Fibroblast of gingiva (primary cell): ENCODE measurements around the gene NAALADL1.

Source experiments
- DNase-seq: peaks from one replicate; pipeline ENCODE4 v3.0.0-alpha.2; 2011; ENCODE audit warnings: low read depth

Gene NAALADL1, protein sequence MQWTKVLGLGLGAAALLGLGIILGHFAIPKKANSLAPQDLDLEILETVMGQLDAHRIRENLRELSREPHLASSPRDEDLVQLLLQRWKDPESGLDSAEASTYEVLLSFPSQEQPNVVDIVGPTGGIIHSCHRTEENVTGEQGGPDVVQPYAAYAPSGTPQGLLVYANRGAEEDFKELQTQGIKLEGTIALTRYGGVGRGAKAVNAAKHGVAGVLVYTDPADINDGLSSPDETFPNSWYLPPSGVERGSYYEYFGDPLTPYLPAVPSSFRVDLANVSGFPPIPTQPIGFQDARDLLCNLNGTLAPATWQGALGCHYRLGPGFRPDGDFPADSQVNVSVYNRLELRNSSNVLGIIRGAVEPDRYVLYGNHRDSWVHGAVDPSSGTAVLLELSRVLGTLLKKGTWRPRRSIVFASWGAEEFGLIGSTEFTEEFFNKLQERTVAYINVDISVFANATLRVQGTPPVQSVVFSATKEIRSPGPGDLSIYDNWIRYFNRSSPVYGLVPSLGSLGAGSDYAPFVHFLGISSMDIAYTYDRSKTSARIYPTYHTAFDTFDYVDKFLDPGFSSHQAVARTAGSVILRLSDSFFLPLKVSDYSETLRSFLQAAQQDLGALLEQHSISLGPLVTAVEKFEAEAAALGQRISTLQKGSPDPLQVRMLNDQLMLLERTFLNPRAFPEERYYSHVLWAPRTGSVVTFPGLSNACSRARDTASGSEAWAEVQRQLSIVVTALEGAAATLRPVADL

DNA sequence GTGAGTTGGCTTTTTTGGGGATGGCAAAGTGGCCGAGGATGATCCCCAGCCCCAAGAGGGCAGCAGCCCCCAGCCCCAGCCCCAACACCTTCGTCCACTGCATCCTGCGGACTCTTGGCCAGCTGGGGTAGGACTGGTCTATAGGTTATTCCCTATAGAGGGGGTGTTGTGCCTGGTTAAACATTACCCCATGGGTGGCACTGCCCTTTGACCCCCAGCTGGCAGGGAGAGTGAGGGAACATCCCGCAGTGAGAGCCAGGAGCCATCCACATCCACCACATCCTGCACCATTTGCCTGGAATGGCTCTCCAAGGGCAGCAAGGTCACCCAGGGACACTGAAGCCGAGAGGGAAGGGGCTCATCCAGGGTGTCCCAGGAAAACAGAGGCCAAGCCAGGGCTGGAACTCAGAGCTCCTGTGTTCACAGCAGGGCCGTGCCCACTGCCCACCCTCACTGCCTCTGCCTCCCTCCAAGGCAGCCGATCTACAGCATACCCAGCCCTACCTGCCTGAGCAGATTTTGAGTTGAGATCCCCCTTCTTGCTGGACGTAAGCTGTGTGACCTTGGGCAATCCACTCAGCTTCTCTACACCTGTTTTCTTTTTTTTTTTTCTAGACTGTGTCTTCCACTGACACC is at the start of gene NAALADL1:
Gene NAALADL1 (minus strand): TSS at position 135 of the 636 bp plus-strand sequence. CDS start 32 bp downstream, at position 103.
- DNase-seq = no peak

DNA sequence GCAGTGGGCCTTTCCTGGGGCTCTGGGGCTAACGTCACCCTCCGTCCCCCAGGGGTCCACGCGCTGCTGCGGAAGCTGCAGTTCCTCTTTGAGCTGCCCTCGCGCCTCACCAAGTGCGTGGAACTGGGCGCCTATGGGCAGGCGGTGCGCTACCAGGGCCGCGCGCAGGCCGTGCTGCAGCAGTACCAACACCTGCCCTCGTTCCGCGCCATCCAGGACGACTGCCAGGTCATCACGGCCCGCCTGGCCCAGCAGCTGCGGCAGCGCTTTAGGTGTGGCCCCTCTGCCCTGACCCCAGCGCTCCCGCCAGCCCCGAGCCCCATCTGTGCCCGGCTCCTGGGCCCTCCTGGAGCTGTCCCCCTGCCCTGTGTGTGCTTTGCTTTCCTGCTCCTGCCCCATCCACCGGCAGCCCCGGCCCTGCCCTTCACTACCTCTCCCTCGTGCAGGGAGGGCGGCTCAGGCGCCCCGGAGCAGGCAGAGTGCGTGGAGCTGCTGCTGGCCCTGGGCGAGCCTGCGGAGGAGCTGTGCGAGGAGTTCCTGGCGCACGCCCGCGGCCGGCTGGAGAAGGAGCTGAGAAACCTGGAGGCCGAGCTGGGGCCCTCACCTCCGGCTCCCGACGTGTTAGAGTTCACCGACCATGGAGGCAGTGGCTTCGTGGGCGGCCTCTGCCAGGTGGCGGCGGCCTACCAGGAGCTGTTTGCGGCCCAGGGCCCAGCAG is 49.6 kb upstream of the NAALADL1 start:
- DNase-seq = no peak

DNA sequence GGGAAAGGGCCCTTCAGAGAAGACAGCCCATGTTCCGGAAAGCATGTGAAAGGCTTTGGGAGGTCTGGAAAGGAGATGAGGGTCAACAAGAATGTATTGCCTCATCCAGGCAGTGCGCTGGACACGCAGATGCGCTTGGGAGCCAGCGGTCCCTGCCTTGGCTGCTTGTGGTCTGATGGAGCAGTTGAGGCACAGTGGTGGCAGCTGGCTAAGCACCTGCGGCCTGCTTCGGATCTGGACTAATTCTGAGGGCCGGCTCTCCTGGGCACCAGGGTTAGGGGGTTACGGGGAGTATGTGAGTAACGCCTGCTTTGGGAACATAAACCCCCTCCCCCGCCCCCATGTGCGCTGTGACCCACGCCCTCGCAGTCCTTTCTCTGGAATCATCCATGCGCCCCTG is 48.7 kb upstream of the NAALADL1 start:
- DNase-seq = no peak

DNA sequence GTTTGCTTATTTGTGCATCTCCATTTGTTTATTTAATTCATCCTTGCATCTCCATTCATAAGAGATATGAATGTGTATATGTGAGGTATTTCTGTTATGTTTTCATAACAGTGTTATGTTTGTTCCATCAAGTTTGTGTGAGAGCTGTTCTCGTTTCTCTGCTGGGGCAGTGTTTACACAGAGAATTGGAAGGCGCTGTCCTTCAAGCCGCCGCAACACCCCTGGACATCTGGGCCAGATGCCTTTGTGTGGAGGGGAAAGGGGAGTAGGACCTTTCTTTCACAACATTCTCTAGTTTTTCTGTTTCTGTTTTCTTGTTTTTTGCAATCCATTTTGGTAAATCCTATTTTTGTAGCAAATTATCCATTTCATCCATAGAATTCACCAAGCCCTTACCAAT is 46.3 kb upstream of the NAALADL1 start:
- peak; percentile 36 for DNase-seq

DNA sequence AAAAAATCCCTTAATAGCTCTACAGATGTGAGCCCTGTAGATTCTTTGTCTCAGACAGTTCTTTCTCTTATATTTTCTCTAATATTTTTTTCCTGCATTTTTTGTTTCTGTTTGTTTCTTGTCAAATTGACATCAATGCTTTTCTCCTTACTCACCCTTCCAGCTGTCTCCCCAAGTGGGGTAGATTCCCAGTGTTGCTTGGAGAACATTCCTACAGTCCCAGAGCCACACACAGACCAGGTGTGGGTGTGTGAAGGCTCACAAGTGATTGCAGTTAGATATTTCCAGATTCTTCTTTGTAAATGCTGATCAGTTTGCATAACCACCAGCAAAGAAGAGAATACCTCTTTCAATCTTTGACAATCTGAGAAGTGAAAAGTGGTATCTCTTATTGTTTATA is 45.1 kb upstream of the NAALADL1 start:
- no peak for DNase-seq

DNA sequence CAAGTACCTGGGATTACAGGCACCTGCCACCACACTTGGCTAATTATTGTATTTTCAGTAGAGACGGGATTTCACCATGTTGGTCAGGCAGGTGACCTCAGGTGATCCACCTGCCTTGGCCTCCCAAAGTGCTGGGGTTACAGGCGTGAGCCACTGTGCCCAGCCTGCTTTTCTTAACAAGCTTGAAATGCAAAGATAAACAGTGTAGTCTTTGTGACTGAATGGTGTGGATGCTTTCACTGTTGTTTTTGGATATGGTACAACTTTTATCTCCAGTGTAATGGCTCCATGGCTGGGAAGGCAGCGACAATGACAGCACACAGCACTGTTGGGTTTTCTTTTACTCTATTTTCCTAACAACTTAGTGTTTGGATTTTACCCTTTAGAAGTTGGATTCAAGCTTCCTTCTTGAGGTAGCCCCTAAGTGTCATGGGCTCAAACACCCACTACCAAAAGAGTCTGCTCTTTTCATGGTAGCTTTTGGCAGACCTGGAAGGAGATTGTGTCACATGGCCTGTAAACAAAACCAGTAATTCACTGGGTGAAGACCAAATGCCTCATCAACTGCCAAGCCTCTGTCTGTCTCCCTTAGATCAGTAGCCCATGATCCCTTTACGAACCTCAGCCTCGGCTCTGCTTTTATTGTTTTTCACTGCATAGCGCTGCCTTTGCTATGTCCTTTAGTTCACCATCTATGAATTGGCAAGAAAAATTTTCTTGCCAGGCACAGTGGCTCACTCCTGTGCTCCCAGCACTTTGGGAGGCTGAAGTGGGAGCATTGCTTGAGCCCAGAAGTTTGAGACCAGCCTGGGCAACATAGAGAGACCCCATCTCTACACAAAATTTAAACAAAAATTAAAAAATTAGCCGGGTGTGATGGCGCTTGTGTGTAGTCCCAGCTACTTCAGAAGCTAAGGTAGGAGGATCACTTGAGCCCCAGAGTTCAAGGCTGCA is 44.1 kb upstream of the NAALADL1 start:
- DNase-seq = peak; percentile 33

DNA sequence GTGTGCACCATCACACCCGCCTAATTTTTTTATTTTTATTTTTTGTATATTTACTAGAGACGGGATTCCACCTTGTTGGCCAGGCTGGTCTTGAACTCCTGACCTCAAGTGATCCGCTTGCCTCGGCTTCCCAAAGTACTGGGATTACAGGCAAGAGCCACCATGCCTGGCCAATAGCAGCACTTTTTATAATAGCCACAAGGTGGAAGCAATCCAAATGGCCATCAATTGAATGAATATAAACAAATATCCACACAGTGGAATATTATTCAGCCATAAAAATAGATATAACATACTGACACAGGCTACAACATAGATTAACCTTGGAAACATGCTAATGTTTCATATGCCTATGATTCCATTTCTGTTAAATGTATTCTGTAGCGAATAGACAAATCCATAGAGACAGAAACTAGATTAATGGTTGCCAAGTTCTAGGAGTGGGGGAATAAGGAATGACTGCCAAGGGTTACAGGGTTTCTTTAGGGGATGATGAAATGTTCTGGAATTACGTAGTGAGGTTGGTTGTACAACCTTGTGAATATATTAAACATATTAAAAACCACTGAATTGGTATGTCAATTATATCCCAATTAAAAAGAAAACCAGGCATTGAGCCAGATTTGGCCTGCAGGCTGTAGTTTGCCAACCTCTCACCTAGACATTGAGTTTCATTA is 42.5 kb upstream of the NAALADL1 start:
- no peak for DNase-seq

DNA sequence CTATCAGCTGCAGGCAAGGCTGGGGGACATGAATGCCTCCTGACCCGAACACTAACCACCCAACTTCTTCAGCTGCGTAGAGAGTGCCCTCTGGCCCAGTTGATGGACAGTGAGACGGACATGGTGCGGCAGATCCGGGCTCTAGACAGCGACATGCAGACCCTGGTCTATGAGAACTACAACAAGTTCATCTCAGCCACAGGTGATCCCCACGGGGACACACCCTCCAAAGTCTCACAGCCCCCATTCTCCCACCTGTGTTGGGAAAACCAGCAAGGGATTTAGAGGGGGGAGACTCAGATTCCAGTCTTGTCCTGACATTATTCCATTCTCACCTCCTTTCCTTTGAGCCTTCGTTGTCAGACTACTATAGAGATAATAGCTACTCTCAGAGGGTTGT is 38.6 kb upstream of the NAALADL1 start:
- DNase-seq = no peak

DNA sequence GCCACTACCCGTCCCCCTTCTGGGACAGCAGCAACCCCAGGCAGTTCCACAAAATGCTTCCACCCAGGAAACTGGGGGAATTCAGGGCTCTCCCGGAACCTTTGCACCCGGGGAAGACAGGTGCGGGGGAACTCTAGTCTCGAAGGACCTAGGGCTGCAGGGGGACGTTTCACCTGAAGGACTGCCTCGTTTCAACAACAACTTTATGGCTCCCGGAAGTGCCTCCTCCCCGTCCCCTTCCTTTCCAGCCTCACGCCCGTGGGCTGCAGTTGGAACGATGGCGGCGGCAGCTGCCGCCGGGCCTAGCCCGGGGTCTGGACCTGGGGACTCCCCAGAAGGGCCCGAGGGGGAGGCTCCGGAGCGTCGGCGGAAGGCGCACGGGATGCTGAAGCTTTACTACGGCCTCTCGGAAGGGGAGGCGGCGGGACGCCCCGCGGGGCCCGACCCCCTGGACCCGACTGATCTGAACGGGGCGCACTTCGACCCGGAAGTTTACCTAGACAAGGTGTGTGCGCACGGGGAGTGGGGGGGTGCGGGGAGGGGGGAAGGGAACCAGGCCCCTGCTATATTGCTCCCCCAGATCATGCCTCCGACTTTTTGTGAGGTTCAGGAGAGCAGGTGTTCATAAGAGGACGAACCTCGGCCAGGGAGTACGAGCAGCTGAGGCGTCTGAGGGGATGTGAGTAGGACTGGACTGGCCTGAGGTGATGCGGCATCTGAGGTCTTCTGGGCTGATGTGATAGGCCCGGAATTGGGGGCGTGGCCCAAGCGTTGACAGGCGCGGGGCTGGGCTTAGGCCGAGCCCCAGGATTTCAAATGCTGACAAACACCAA is 37.8 kb upstream of the NAALADL1 start, which contains the start of gene VPS51:
Gene VPS51 (plus strand): TSS at position 241 of the 833 bp plus-strand sequence. CDS start 37 bp downstream, at position 278.
- peak; percentile 88 for DNase-seq

DNA sequence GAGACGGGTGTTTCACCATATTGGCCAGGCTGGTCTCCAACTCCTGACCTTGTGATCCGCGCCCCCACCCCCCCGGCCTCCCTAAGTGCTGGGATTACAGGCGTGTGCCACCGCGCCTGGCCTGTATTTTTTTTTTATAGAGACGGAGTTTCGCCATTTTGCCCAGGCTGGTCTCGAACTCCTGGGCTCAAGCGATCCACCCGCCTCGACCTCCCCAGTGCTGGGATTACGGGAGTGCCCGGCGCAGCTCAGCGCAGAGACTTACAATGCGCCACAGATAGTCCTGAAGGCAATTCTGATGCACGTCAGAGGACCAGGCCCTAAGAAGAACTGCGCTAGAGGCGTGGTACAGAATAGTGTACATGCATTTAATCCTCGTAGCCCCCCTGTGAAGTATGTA is 37.1 kb upstream of the NAALADL1 start:
- no peak for DNase-seq

DNA sequence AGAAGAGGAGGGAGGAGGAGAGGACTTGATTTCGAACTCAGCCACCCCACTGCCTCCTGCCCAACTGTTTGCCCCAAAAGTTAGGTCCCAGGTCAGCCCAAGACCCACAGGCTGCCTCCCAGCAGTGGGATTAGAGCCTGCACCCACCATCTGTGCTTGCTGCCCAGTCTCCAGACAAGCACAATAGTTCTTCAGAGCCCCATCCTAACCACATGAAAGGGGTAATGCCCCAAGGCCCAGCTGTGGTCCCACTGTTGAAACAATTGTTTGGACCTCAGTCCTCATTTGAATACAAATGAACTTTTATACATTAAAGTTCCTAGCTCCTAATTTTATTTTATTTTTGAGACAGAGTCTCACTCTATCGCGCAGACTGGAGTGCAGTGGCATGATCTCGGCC is 32.3 kb upstream of the NAALADL1 start:
- no peak for DNase-seq

DNA sequence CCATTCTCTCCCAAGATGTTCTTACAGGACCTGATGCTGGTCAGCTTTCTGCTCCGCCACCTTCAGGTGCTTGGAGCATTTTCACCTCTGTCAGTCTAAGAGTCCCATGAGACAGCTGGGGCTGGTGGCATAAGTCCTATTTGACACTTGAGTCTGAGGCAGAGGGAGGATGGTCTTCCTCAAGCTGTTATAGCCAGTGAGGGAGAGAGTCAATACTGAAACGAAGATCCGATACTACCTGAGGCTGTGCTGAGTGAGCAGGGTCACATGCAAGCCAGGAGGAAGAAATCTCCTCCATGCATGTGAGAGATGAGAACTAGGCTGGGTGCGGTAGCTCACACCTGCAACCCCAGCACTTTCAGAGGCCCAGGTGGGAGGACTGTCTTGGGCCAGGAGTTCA is 31.3 kb upstream of the NAALADL1 start:
- DNase-seq = no peak

DNA sequence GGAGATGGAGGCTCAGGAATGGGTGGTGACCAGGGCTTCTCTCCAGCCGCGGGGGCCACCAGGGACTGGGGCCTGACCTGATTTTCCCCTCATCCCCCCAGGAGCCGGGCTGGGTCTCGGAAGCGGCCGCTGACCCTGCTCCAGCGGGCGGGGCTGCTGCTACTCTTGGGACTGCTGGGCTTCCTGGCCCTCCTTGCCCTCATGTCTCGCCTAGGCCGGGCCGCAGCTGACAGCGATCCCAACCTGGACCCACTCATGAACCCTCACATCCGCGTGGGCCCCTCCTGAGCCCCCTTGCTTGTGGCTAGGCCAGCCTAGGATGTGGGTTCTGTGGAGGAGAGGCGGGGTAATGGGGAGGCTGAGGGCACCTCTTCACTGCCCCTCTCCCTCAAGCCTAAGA is 29.5 kb upstream of the NAALADL1 start:
- no peak for DNase-seq

DNA sequence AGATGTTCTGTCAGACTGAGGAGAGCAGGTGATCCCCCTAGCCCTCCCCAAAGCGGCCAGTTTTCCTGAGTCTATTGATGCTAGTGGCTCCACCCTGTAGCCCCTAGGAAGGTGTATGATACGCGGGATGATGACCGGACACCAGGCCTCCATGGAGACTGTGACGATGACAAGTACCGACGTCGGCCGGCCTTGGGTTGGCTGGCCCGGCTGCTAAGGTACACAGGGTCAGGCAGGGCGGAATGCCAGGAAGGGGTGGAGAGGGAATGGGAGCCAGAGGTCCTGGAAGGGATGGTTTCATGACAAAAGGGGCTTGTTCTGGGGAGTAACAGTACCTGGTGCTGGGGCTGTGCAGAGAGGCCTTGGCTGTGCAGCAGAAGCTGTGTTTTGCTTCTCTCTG is 28.9 kb upstream of the NAALADL1 start:
- no peak for DNase-seq

DNA sequence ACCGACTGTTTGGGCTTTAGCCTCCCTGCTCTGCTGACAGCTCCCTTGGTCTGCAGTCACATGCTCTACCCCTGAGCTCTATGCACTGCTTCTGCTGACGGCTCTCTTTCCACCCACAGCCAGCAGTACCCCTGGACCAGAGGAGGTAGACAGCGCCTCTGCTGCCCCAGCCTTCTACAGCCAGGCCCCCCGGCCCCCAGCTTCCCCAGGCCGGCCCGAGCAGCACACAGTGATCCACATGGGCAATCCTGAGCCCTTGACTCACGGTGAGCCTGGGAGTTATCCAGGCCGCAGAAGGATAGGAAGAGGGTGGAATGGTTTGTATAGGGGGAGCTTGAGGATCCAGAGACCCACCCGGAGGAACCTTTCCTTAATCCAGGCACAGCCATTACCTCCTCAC is 28.5 kb upstream of the NAALADL1 start:
- no peak for DNase-seq

DNA sequence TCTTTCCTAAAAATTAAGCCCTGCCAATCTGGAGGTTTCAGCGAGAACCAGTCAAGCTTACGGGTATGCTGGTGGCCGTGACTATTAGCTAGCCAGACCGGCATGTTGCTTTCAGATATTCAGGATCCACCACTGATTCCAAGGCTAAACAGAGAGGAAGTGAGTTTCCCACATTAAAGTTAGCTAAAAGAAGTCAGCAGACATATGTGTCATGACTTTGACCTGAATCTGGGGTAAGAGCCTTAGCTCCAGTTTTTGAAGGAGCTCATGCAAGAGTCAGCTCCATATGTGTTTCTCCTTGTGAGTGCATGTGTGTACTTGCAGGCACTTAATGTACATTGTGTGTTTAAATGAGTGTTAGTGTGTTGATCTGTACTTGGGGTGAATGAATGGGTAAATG is 27.1 kb upstream of the NAALADL1 start:
- no peak for DNase-seq

DNA sequence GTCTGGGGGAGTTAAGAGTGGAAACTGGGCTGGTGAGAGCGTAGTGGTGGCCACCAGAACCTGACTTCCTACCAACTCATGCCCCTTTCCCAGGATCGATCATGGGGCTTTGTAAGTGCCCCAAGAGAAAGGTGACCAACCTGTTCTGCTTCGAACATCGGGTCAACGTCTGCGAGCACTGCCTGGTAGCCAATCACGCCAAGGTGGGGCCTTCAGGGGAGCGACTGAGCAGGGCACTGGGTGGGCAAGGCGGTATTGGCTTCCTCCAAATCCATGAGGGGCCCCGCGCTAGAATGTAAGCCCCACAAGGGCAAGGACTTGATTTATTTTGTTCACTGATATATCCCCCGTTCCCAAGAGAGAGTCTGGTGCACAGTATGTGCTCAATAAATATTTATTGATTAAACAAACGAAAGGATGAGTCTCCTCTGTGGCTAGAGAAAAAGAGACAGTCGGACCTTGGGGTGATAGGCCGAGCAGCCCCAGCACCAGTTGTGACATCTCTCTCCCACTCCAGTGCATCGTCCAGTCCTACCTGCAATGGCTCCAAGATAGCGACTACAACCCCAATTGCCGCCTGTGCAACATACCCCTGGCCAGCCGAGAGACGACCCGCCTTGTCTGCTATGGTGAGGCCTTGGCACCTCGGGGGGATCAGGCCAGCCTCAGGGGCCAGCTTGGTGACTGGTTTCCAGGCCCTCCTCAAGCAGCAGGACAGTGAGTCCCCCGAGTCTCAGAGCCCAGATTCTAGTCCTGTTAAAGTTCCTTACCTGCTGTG is 26.4 kb upstream of the NAALADL1 start:
- no peak for DNase-seq

DNA sequence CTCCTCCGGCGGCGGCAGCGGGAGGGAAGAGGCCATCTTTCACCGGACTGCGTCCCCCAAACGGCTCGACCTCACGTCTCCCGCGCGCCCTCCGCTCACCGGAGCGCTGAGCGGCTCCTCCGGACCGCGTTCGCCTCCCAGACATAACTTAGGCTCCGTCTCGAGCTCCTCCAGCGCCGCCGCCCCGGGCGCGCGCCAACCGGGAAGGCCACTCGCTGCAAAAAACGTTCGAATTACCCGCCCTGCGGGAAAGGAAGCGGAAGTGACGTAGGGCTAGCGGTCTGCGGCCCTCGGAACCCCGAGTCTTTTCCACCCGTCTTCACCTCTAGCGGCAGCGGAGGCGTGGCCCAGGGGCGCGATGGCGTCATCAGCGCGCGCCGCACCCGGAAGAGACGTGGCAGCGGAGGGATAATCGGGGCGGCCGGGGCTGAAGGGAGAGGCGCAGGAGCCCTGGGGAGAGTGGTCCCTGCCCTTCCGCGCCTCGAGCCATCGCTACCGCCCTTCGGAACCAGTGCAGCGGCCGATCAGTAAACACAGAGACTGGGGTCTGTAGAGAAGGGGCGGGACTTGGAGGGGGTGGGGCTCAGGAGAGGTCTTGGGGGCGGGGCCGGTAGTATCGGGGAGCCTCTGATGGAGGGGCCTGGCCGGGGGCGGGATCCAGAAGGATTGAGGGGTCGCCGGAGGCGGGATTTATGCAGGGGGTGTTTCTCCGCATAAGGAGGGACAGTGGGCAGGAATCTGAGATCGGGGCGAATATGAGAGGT is 25.7 kb upstream of the NAALADL1 start, which contains the start of the genes CDCA5 and ZFPL1:
Gene CDCA5 (minus strand): TSS at position 207 of the 764 bp plus-strand sequence. CDS start 62 bp downstream, at position 145.
Gene ZFPL1 (plus strand): TSS at position 389 of the 764 bp plus-strand sequence. CDS start 477 bp downstream, outside the sequence.
- peak; percentile 96 for DNase-seq
